GM18873 (cell line): ENCODE measurements around the gene ANKRD53.
A peak's percentile ranks its signal among the peaks of the same experiment; 100 is the strongest.
"Not testable (repeated sequence)": the region's sequence is repeated elsewhere in the genome, so short reads cannot be mapped to it uniquely, and the experiment has no call there.

ENCODE experiments used
- ATAC-seq: cut with Tn5 transposase; IDR thresholded peaks from one replicate; pipeline ENCODE4 v1.9.1; 2021; ENCODE audit warnings: mild to moderate bottlenecking, moderate library complexity, moderate number of reproducible peaks; ENCODE audit not compliant: unreplicated experiment, low FRiP score

The ANKRD53 gene

GRCh38 chr2:70988726-70989648 lies 10.6 kb downstream of the ANKRD53 start:
- ATAC-seq = no peak

- no peak for ATAC-seq
These were observed 11.8 kb downstream of the ANKRD53 start for GRCh38 chr2:70990216-70990615.

- ATAC-seq = no peak
These were observed 12.7 kb downstream of the ANKRD53 start for GRCh38 chr2:70991142-70991541.

GRCh38 chr2:70991742-70992141 lies 13.3 kb downstream of the ANKRD53 start:
- ATAC-seq = no peak

- ATAC-seq = no peak
These were observed 14.8 kb downstream of the ANKRD53 start for GRCh38 chr2:70992945-70993853.

GRCh38 chr2:70994009-70994698 lies 15.7 kb downstream of the ANKRD53 start:
- peak; percentile 15 for ATAC-seq

- peak; percentile 80 for ATAC-seq
These were observed 16.4 kb downstream of the ANKRD53 start, which contains the start of gene TEX261 for GRCh38 chr2:70994699-70995425. Gene TEX261 (minus strand): TSS chr2:70994873. CDS start chr2:70994757, 116 bp downstream.

GRCh38 chr2:70995426-70995729 lies 16.9 kb downstream of the ANKRD53 start:
- ATAC-seq = peak; percentile 44

- not testable (repeated sequence) for ATAC-seq
These were observed 20.5 kb downstream of the ANKRD53 start for GRCh38 chr2:70998885-70999284.

- ATAC-seq = no peak
These were observed 20.9 kb downstream of the ANKRD53 start for GRCh38 chr2:70999362-70999761.

- not testable (repeated sequence) for ATAC-seq
These were observed 21.5 kb downstream of the ANKRD53 start for GRCh38 chr2:70999931-71000330.

GRCh38 chr2:71000780-71001591 lies 22.6 kb downstream of the ANKRD53 start:
- peak; percentile 82 for ATAC-seq

- no peak for ATAC-seq
These were observed 23.1 kb downstream of the ANKRD53 start for GRCh38 chr2:71001592-71001927.

GRCh38 chr2:71001981-71002570 lies 23.6 kb downstream of the ANKRD53 start:
- no peak for ATAC-seq

GRCh38 chr2:71003396-71003795 lies 25.0 kb downstream of the ANKRD53 start:
- no peak for ATAC-seq

GRCh38 chr2:71003966-71004755 lies 25.7 kb downstream of the ANKRD53 start:
- no peak for ATAC-seq

GRCh38 chr2:71004857-71005256 lies 26.4 kb downstream of the ANKRD53 start:
- ATAC-seq = no peak
